CD8-positive, alpha-beta memory T cell (primary cell): ENCODE data around the gene CNIH1. TPM values are rescaled to one million over a fixed set of nuclear protein-coding genes. Genes with fewer than 3 reads are reported as not detected.

Source experiments
- polyA plus RNA-seq: library from polyadenylated mRNA; unstranded; fragments of 300-500 nt; fragmentation: Illumina TruSeq; gene quantifications from one replicate; pipeline ENCODE4 v1.2.3, GENCODE V29; 2021
- total RNA-seq, 2 experiments: library from RNA; stranded (reverse); gene quantifications; one replicate each; pipeline ENCODE4 v1.2.3, GENCODE V29; 2021

The CNIH1 gene
- total and polyA plus RNA-seq, 3 experiments from 2014 or later: 84.9 to 104 (median 87.1) TPM

Other genes starting within 250 kb of the CNIH1 start
- 10 to 100 TPM; 33.8 to 46.8 TPM for gene CDKN3, start 44.4 kb downstream of the CNIH1 start, total RNA-seq
- gene CDKN3, start 44.4 kb downstream of the CNIH1 start, polyA plus RNA-seq: 6.7 TPM
- gene GMFB, start 47.6 kb upstream of the CNIH1 start, total RNA-seq: 10 to 100 TPM; 56.4 to 61.3 TPM
- 18.2 TPM for gene GMFB, start 47.6 kb upstream of the CNIH1 start, polyA plus RNA-seq
- gene CGRRF1, start 68.5 kb upstream of the CNIH1 start, total RNA-seq: 10 to 100 TPM; 13.3 to 15.3 TPM
- gene CGRRF1, start 68.5 kb upstream of the CNIH1 start, polyA plus RNA-seq: 27.3 TPM
- 1 to 10 TPM; 2.4 to 2.7 TPM for gene SAMD4A, start 125.8 kb upstream of the CNIH1 start, total RNA-seq
- not detected for gene SAMD4A, start 125.8 kb upstream of the CNIH1 start, polyA plus RNA-seq